GDM1 (cell line): ENCODE measurements around the gene GOLM1.

Source experiments
- DNase-seq: peaks from one replicate; lab custom pipeline; 2025; lab: John Stamatoyannopoulos, UW

Gene GOLM1

DNA sequence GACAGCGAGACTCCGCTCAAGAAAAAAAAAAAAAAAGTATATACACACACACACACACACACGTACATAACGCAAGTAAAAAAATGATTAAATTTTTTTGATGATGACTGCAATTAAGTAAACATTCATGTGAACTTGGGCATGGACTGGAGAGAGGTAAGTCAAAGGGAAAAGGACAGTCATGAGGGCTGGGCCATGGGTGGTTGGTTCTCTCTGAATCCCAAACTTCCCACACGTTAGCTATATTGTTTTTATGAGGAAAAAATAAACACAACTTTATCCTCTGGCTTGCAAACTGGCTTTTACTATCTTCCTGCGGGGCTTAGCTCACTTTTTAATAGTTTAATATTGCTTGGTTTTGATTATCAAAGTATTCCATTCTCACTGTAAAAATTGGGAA, 53.7 kb downstream of the GOLM1 start:
- no peak for DNase-seq

DNA sequence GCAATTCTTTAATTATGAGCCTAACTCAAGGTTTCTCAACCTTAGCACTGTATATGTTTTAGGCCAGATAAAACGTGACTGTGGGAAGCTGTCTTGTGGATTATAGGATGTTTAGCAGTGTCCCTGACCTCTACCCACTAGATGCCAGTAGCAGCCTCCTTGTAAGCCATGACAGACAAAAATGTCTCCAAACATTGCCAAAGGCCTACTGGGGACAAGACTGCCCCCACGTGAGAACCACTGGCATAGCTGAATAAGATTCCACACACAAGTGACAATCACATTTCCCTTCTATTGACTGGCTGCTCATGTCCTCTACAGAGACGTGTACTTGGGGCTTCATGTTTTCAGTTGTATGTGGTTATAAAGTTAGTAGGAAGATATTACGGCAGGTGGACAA, 55.4 kb downstream of the GOLM1 start:
- no peak for DNase-seq

GRCh38 chr9:86043586-86043985, 55.8 kb downstream of the GOLM1 start:
- DNase-seq = no peak

- DNase-seq = no peak
These were observed 57.0 kb downstream of the GOLM1 start for GRCh38 chr9:86042199-86042978.

- DNase-seq = no peak
These were observed 58.0 kb downstream of the GOLM1 start for GRCh38 chr9:86041311-86041741.

DNA sequence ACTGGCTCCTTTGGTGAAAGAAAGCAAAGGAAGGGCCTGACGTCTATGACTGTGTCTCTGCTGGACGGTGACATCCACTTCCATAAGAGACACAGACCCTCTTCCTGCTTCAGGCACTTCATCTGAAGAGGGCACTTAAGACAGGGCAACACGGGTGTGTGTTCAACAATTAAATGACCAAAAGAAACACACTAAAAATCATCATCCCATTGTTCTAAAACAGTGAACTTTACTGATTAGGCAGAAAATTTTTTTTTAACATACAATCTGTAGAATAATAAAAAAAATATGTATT, 58.5 kb downstream of the GOLM1 start:
- DNase-seq = no peak

DNA sequence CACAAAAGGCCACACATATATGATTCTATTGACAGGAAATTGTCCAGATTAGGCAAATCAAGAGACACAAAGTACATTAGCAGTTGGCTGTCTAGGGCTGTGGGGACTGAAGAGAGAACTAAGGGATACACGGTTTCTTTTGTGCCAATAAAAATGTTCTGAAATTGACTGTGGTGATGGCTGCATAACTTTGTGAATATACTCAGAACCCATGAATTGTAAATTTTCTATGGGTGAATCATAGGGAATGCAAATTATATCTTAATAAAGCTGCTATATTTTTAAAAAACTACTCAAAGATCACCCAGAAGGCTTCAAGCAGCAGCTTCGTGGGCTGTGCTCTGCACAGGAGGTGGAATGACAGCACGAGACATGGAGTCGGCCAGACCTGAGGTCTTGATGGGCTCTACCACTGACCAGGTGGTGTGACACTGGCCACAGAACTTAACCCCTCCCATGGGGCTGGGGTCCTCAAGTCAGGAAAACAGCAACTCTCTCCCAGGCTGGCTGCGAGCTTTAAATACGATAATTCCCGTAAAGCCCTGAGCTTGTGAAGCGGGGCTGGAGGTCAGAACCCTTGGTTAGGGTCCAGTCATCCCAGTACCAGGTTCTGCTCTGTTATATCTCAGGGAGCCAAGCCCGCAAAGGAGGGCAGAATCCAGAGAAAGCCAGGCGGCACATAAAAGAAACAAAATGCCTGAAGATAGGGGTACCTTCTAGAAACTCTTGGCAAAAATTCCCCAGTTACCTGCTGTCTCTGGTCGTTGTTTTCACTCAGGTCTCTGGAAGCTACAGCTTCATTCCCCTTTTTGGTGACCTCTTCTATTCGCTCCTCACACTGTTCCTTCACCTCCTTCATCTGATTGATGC, 59.1 kb downstream of the GOLM1 start:
- DNase-seq = no peak

GRCh38 chr9:86036555-86036954, 62.8 kb downstream of the GOLM1 start:
- DNase-seq = no peak

DNA sequence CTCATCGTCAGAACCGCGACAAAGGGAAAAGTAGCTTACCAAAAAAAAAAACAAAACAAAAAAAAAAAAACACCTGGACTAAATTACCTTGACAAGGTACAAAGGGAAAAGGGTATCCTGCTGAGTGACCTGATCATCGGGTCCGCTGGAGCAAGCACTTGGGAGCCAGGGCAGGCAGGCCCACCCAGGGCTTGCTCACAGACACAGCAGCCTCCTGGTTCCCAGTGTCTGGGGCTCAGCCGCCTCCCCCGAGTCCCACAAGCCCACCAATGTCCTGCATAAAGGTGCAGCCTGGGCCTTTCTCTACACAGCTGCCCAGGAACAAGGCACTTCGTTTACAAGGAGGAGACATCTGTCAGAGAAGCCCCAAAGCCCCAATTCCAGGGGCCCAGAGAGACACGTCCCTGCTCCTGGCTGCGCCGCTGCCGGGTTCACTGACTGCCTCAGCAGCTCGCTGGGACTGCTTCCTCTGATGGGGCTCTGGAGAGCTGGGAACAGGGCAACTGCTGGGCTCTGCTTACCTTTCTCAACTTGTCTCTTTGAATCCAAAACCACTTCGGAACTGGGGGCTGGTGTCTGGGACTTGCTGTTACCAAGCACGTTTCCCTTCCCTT, 63.4 kb downstream of the GOLM1 start:
- no peak for DNase-seq

- DNase-seq = no peak
These were observed 64.3 kb downstream of the GOLM1 start for GRCh38 chr9:86034863-86035734.

GRCh38 chr9:86027767-86028166, 71.6 kb downstream of the GOLM1 start:
- DNase-seq = no peak

GRCh38 chr9:86022687-86023266, 76.6 kb downstream of the GOLM1 start:
- no peak for DNase-seq

DNA sequence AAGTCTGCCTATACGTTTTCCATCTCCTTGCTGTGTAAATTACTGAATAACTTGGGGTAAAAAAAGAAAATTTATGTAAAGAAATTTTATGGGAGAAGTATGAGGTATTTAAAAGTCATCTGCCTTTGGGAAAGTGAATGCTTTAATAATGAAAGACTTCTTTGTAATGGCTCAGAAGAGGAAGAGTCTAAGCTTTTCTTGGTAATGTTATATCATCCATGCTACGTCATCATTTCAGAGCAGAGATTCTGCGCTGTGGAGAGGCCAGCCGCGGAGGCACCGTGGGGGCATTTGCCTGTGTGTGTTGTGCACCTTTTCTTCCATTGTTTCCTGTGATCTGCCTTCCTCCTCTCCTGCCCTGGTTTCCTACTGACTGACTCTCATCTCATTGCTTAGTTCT, 78.2 kb downstream of the GOLM1 start:
- no peak for DNase-seq

- no peak for DNase-seq
These were observed 78.6 kb downstream of the GOLM1 start for GRCh38 chr9:86020731-86021130.

DNA sequence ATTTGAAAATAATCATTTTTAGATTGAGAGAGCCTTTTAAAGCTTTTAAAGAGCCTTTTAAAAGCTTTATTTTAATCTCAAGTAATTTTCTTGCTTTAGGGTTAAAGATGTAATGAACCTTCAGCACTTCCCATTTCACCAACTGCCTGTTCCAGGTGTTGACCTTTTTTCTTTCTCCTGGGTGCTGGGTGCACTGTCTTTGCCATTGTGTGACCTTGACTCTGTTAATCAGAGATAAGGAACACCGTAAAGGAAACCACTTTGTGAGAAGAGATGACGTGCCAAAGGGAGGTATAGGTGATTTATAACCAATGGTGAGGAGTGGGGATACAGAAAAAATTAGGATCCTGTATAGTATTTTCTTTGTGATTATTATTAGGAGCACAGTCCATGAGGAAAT, 90.2 kb downstream of the GOLM1 start:
- DNase-seq = no peak

DNA sequence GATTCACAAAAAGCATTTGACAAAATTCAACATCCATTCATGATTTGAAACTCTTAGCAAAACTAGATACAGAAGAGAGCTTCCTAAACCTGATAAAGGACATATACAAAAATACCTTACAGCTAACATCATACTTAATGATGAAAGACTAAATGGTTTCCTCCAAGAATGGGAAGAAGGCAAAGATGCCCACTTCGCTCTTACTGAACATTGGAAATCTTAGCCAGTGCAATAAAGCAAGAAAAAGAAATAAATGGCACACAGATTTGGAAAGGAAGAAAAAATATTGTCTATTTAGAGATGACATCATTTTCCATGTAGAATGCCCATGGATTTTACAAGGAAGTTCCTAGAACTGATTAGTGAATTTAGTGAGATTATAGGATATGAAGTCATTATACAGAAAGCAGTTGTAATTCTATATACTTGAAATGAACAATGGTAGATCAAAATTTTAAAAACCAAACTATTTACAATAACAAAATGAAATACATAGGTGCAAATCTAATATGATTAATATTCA, 94.0 kb downstream of the GOLM1 start:
- no peak for DNase-seq

DNA sequence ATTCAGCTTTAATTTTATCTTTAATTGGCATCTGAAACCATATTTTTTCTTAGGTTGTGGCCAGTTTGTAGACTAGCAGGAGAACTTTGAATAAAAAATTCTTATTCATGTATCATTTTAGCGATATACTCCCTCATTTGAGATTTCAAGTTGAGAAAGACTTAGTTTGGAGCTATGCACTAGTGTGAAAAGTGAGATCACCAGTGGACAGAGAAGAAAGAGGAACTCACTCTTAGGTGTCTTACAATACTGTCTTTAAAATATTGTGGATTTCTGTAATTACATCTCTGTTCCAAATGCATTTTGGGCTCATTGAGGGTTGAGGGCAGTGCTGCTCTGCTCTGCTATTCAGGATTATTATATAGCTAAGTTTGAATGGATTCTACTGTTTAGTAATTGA, 103.8 kb downstream of the GOLM1 start:
- no peak for DNase-seq

DNA sequence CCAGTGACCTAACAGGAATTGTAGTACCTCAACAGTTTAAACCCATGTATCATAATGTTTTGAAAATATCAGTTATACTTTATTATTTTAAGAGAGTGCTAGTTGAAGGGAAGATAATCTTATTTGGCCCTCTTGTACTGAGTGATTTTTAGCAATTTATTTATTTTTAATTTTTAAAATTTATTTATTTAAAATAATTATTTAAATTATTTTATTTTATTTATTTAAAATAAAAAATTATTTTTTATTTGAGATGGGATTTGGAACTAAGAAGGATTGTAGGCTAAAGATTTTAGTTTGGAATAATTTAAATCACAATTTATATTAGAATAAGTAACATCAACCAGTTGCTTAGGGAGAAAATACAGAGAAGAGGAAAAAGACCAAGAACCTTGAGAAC, 104.3 kb downstream of the GOLM1 start:
- DNase-seq = no peak

DNA sequence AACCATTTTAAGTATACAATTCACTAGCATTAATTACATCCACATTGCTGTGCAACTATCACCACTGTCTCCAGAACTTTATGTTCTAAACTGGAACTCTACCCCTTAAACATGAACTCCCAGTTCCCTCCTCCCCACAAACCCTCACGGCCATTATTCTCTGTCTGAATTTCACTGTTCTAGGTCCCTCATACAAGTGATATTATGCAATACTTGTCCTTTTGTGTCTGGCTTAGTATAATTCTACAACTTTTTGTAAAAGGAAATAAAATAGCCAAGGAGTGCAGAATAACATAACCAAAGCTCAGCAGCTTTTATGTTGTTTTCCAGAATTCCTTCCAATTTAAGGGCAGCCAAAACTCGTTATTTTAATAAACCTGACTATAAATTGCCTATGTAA, 105.2 kb downstream of the GOLM1 start:
- DNase-seq = no peak

- DNase-seq = no peak
These were observed 112.1 kb downstream of the GOLM1 start for GRCh38 chr9:85987236-85987635.

GRCh38 chr9:85984457-85984856, 114.9 kb downstream of the GOLM1 start:
- no peak for DNase-seq

DNA sequence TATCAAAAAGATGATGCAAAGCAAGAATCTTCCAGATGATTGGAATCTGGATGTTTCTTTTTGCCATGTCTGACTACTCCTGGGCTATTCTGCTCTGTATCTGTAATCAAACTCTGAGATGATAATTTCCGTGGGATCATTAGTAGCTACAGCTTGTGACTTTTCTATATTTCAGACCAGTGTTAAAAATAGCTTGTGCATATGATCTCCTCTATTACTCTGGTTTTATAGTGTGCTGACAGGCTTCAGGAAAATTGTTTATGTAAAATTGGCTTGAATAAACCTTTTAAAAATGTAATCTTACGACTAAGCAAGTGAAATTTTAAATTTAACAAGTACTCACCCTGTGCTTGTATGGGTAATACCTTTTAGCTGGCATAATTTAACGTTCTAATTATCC, 118.0 kb downstream of the GOLM1 start:
- DNase-seq = no peak
